GM19463 (cell line): Measurements from ENCODE around the gene DPH5.
"Not testable (repeated sequence)": the region's sequence is repeated elsewhere in the genome, so short reads cannot be mapped to it uniquely, and the experiment has no call there.

Source experiments
- ATAC-seq: cut with Tn5 transposase; IDR thresholded peaks from one replicate; pipeline ENCODE4 v1.9.1; 2021; ENCODE audit warnings: mild to moderate bottlenecking, moderate library complexity; ENCODE audit not compliant: unreplicated experiment

Gene DPH5

DNA sequence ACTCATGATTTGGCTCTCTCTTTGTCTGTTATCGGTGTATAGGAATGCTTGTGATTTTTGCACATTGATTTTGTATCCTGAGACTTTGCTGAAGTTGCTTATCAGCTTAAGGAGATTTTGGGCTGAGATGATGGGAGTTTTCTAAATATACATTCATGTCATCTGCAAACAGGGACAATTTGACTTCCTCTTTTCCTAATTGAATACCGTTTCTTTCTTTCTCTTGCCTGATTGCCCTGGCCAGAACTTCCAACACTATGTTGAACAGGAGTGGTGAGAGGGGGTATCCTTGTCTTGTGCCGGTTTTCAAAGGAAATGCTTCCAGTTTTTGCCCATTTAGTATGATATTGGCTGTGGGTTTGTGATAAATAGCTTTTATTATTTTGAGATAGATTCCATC, 79.5 kb downstream of the DPH5 start:
- not testable (repeated sequence) for ATAC-seq

DNA sequence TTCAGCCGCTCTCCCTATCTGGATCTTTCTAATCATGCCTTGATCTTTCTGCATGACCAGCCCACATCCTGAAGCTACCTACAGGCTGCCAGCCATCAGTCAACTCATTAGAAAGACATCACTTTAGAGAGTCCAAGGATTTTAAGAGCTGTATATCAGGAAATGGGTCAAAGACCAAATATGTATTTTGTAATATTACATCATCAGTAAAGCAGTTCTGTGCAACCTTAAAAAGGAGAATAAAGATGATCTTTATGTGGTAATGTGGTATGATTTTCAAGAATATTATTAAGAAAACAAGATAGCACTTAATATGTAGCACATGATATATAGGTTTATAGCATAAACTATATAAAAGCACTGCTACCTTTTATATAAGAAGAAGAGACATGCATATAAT, 82.1 kb downstream of the DPH5 start:
- ATAC-seq, result no peak

DNA sequence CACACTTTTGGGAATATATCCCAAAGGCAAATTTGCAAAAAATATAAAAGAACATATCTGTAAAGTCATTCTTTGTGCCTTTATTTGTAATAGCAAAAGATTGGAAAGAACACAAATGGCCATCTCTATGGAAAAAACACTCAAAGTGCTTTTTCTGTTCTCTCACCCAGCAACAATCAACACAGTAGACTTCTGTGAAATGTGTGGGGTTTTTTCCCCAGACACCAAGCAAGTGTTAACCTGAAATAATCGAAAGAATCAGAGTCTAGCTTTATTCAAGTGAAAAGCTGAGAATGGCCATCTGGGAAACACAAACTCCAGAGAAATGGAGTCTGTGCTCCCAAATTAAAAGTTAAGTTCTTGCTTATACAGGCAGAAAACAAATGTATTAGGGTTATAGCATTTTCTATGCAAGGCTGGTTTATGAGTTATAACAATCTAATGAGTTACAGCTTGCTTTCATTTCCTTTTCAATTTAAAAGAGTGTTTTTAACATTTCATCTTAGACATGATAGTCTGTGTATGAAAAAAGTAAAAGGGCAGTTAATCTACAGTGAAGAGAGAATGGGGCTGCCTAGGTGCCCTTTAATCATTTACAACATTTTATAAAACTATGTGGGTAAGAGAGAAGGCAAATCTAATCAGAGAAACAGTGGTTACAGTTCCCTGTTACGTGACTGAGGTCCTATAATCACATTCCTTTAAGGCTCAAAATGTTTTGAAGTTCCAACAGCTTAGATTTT, 83.1 kb downstream of the DPH5 start:
- ATAC-seq, result no peak

DNA sequence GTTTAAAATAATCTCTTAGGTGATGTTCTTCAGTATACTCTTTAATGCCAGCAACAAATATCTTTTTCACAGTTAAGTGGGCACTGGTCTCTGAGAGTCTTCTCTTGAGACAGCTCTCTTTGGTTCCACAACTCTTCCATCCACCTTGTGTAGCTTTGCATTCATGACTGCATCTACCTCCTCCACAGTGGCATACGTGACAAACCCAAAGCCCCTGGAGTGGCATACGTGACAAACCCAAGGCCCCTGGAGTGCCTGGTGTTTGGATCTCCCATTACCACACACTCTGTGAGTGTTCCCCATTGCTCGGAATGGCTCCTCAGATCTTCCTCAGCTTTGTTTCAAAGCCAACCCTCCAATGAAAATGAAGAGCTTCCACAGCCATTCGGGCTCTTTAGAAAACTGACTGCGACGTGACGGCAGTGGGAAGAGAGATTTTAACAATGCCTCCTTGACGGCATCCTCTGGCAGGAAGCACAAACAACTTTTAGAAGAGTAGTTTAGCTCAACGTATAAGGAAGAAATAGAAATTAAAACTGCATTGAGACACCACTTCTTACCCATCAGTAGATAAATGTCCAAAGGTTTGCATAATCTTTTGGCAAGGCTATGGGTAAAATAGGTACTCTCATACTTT, 83.9 kb downstream of the DPH5 start:
- peak; percentile 12 for ATAC-seq

DNA sequence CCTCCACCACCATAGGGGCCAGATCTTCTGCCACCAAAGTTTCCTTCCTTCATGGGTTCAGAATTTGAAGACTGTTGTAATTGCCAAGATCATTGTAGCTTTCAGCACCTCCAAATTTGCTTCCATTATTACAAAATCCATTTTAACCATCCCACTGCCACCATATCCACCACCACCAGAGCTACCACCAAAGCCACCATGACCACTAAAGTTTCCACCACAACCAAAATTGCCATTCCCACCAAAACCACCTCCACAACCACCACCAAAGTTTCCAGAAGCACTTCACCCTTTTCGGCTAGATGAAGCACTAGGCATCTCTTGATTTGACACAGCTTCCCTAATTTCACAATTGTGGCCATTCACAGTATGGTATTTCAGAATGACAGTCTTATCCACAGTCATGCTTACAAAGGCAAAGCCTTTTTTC, 84.5 kb downstream of the DPH5 start:
- peak; percentile 77 for ATAC-seq
